Liver (tissue), 9 donors: ENCODE measurements around the gene COPS2. TPM values are rescaled to one million over a fixed set of nuclear protein-coding genes. Genes with fewer than 3 reads are reported as not detected.

ENCODE experiments used
- DNase-seq: peaks from one replicate; pipeline ENCODE4 v3.0.0-alpha.2; 2017; ENCODE audit warnings: low spot score
- H3K27ac ChIP-seq, 2 donors: one replicate each; pipeline ENCODE4 v1.7.0; 2013; ENCODE audit warnings: inconsistent platforms in 2 of 2, low read length in 2 of 2, control low read depth in 1 of 2, low read depth in 1 of 2, mild to moderate bottlenecking in 1 of 2
- H3K27me3 ChIP-seq, 4 donors: one replicate each; pipeline versions ENCODE4 v1.6.1 to v1.7.0; 2013; ENCODE audit warnings: low read length in 3 of 4, inconsistent platforms in 1 of 4, mild to moderate bottlenecking in 1 of 4, moderate library complexity in 1 of 4; ENCODE audit not compliant: control insufficient read depth in 4 of 4, insufficient read depth in 4 of 4
- H3K36me3 ChIP-seq, 4 donors: one replicate each; pipeline versions ENCODE4 v1.6.1 to v1.7.0; 2013; ENCODE audit warnings: low read length in 3 of 4, mild to moderate bottlenecking in 3 of 4, low read depth in 1 of 4, moderate library complexity in 1 of 4; ENCODE audit not compliant: control insufficient read depth in 4 of 4, insufficient read depth in 3 of 4
- H3K4me1 ChIP-seq, 4 donors: one replicate each; pipeline versions ENCODE4 v1.6.1 to v1.7.0; 2013; ENCODE audit warnings: low read length in 3 of 4, mild to moderate bottlenecking in 3 of 4, moderate library complexity in 1 of 4; ENCODE audit not compliant: control insufficient read depth in 4 of 4, insufficient read depth in 4 of 4
- H3K4me3 ChIP-seq, 3 donors: one replicate each; pipeline versions ENCODE4 v1.6.1 to v1.7.0; 2013; ENCODE audit warnings: low read length in 3 of 3, control low read depth in 1 of 3, low read depth in 1 of 3, mild to moderate bottlenecking in 1 of 3
- H3K9ac ChIP-seq, 2 donors: one replicate each; pipeline ENCODE4 v1.7.0; 2013; ENCODE audit warnings: low read length in 2 of 2, mild to moderate bottlenecking in 2 of 2, moderate library complexity in 2 of 2, control low read depth in 1 of 2, low read depth in 1 of 2
- H3K9me3 ChIP-seq, 4 donors: one replicate each; pipeline versions ENCODE4 v1.6.1 to v1.7.0; 2013; ENCODE audit warnings: low read length in 3 of 4; ENCODE audit not compliant: control insufficient read depth in 4 of 4
- ATF3 ChIP-seq: IDR thresholded peaks from 2 replicates; pipeline ENCODE4 v1.6.1; 2016; ENCODE audit warnings: antibody characterized with exemption
- CTCF ChIP-seq: fragments of 150-350 bp; IDR thresholded peaks from 2 replicates; pipeline ENCODE4 v1.5.1; 2017; ENCODE audit warnings: improper control_type of control experiment, low read depth, low read length; ENCODE audit not compliant: missing input control
- EGR1 ChIP-seq, 2 donors: IDR thresholded peaks; 2 replicates each; pipeline ENCODE4 v1.6.1; 2016 to 2018; ENCODE audit warnings: antibody characterized with exemption in 2 of 2, low read depth in 2 of 2
- FOXA1 ChIP-seq: IDR thresholded peaks from 2 replicates; pipeline ENCODE4 v1.6.1; 2016; ENCODE audit warnings: antibody characterized with exemption
- FOXA2 ChIP-seq: IDR thresholded peaks from 2 replicates; pipeline ENCODE4 v1.6.1; 2016; ENCODE audit warnings: antibody characterized with exemption
- GABPA ChIP-seq, 2 donors: IDR thresholded peaks in 1 of 2; conservative IDR thresholded peaks in 1 of 2; 2 replicates each; pipeline ENCODE4 v1.6.1; 2016; ENCODE audit warnings: antibody characterized with exemption in 2 of 2, mild to moderate bottlenecking in 1 of 2, moderate library complexity in 1 of 2
- HNF4A ChIP-seq, 2 donors: conservative IDR thresholded peaks; 2 replicates each; pipeline ENCODE4 v1.6.1; 2016; ENCODE audit warnings: antibody characterized with exemption in 2 of 2, mild to moderate bottlenecking in 2 of 2
- HNF4G ChIP-seq: IDR thresholded peaks from 2 replicates; pipeline ENCODE4 v1.6.1; 2016; ENCODE audit warnings: antibody characterized with exemption
- JUND ChIP-seq, 2 donors: IDR thresholded peaks; 2 replicates each; pipeline ENCODE4 v1.6.1; 2016; ENCODE audit warnings: antibody characterized with exemption in 2 of 2
- MAX ChIP-seq: IDR thresholded peaks from 2 replicates; pipeline ENCODE4 v1.6.1; 2016; ENCODE audit warnings: antibody characterized with exemption
- NR2F2 ChIP-seq: IDR thresholded peaks from 2 replicates; pipeline ENCODE4 v1.6.1; 2016; ENCODE audit warnings: antibody characterized with exemption
- RAD21 ChIP-seq, 2 donors: IDR thresholded peaks; 2 replicates each; pipeline ENCODE4 v1.6.1; 2016; ENCODE audit warnings: antibody characterized with exemption in 2 of 2, mild to moderate bottlenecking in 2 of 2
- REST ChIP-seq: IDR thresholded peaks from 2 replicates; pipeline ENCODE4 v1.6.1; 2016; ENCODE audit warnings: antibody characterized with exemption, mild to moderate bottlenecking
- RXRA ChIP-seq, 2 donors: IDR thresholded peaks; 2 replicates each; pipeline ENCODE4 v1.6.1; 2017 to 2018; ENCODE audit warnings: antibody characterized with exemption in 2 of 2, mild to moderate bottlenecking in 1 of 2
- SP1 ChIP-seq: IDR thresholded peaks from 2 replicates; pipeline ENCODE4 v1.6.1; 2018; ENCODE audit warnings: antibody characterized with exemption, mild to moderate bottlenecking
- TAF1 ChIP-seq: conservative IDR thresholded peaks from 2 replicates; pipeline ENCODE4 v1.6.1; 2016; ENCODE audit warnings: antibody characterized with exemption, mild to moderate bottlenecking
- YY1 ChIP-seq: IDR thresholded peaks from 2 replicates; pipeline ENCODE4 v1.6.1; 2016; ENCODE audit warnings: antibody characterized with exemption, mild to moderate bottlenecking
- ZBTB33 ChIP-seq: IDR thresholded peaks from 2 replicates; pipeline ENCODE4 v1.6.1; 2016; ENCODE audit warnings: antibody characterized with exemption
- WGBS: extraction: QIAGEN DNeasy Blood & Tissue Kit; methylation state at CpG from one replicate; pipeline ENCODE4 v1.1.7; 2013; 5-methylcytosine and 5-hydroxymethylcytosine counted together
- polyA plus RNA-seq, 2 donors: library from polyadenylated mRNA; stranded (reverse) in 1 of 2; unstranded in 1 of 2; fragments of 200-250 nt in 1 of 2; fragments of >200 nt in 1 of 2; fragmentation: Nextera tagmentation in 1 of 2; extraction: Ambion mirVana in 1 of 2; gene quantifications; one replicate each; pipeline versions ENCODE4 v1.2.1 to v1.2.3, GENCODE V29; 2013 to 2015
- total RNA-seq, 2 donors: library from RNA; depleted of rRNA; stranded (reverse); fragments of >200 nt; gene quantifications; one replicate each; pipeline ENCODE4 v1.2.3, GENCODE V29; 2014
- donor health status: healthy.
- donor health status: healthy.
- donor health status: healthy.
- donor health status: healthy.
- donor health status: healthy.

COPS2 gene
- total and polyA plus RNA-seq, 4 donors = 14.0 to 36.0 (median 25.5) TPM

GRCh38 chr15:49168016-49168415, 12.6 kb upstream of the COPS2 start:
- Histone ChIP-seq H3K27ac (no peak overlapping the region), H3K36me3 (no peaks in the 10 kb centered on the region), H3K4me1 (peaks cover 0 to 7% (median 2%) of the 10 kb centered on the region in 4 donors), H3K4me3 (no peak overlapping the region), H3K27me3 (no peaks in the 10 kb centered on the region), H3K9me3 (no peaks in the 10 kb centered on the region), H3K9ac (no peak overlapping the region)
- DNase-seq = no peak
- TF ChIP-seq REST (no peak), TAF1 (no peak), HNF4A (conservative IDR thresholded peaks at IDR 0.05) (no peak), YY1 (no peak), CTCF (no peak), RAD21 (IDR thresholded peaks at IDR 0.05) (no peak), SP1 (no peak), ZBTB33 (no peak), FOXA1 (no peak), HNF4G (no peak), NR2F2 (no peak), GABPA (IDR thresholded peaks at IDR 0.05 in 1 of 2, conservative IDR thresholded peaks at IDR 0.05 in 1 of 2) (no peak), MAX (no peak), EGR1 (IDR thresholded peaks at IDR 0.05; ENCODE audit: low read depth in 2 of 2) (no peak), JUND (IDR thresholded peaks at IDR 0.05) (no peak), ATF3 (no peak)
- WGBS = 91% methylated on average over 3 of the region's 3 CpGs

- Histone ChIP-seq H3K9me3 (no peaks in the 10 kb centered on the region), H3K36me3 (peaks cover 0 to 10% (median 3%) of the 10 kb centered on the region in 4 donors), H3K27me3 (no peaks in the 10 kb centered on the region), H3K4me1 (no peaks in the 10 kb centered on the region), H3K27ac (no peak overlapping the region), H3K9ac (no peak overlapping the region), H3K4me3 (no peak overlapping the region)
- no peak for DNase-seq
- TF ChIP-seq NR2F2 = no peak
- no peak for TF ChIP-seq REST
- no peak for TF ChIP-seq YY1
- no peak for TF ChIP-seq RAD21 (IDR thresholded peaks at IDR 0.05)
- TF ChIP-seq TAF1 = no peak
- no peak for TF ChIP-seq CTCF
- no peak for TF ChIP-seq RXRA (IDR thresholded peaks at IDR 0.05)
- TF ChIP-seq FOXA1 = no peak
- TF ChIP-seq SP1 = no peak
- TF ChIP-seq MAX = no peak
- TF ChIP-seq GABPA (IDR thresholded peaks at IDR 0.05 in 1 of 2, conservative IDR thresholded peaks at IDR 0.05 in 1 of 2) = no peak
- no peak for TF ChIP-seq HNF4G
- no peak for TF ChIP-seq EGR1 (IDR thresholded peaks at IDR 0.05; ENCODE audit: low read depth in 2 of 2)
- no peak for TF ChIP-seq FOXA2
Measured at GRCh38 chr15:49164865-49165264, 9.5 kb upstream of the COPS2 start.
